GM18508 (cell line): Measurements from ENCODE around the gene MBD3.

ENCODE experiments used
- ATAC-seq: cut with Tn5 transposase; IDR thresholded peaks from one replicate; pipeline ENCODE4 v1.9.1; 2021; ENCODE audit warnings: moderate number of reproducible peaks; ENCODE audit not compliant: insufficient read depth, unreplicated experiment

MBD3 gene

DNA sequence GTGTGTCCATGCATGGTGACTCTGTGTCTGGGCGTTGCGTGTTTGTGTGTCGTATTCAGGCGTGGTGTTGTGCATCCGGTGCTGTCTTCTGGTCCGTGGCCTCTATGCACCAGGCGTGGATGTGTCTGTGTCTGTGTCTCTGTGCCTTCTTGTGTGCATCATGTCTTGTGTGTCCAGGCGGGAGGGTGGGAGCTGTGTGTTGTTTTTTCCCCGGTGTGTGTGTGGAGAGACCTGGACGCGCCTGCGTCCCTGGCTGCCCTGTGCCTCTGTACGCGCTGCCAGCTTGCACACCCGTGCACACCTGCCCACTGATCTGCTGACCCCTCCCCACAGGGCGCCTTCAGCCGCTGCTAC lies 67.7 kb downstream of the MBD3 start:
- no peak for ATAC-seq

DNA sequence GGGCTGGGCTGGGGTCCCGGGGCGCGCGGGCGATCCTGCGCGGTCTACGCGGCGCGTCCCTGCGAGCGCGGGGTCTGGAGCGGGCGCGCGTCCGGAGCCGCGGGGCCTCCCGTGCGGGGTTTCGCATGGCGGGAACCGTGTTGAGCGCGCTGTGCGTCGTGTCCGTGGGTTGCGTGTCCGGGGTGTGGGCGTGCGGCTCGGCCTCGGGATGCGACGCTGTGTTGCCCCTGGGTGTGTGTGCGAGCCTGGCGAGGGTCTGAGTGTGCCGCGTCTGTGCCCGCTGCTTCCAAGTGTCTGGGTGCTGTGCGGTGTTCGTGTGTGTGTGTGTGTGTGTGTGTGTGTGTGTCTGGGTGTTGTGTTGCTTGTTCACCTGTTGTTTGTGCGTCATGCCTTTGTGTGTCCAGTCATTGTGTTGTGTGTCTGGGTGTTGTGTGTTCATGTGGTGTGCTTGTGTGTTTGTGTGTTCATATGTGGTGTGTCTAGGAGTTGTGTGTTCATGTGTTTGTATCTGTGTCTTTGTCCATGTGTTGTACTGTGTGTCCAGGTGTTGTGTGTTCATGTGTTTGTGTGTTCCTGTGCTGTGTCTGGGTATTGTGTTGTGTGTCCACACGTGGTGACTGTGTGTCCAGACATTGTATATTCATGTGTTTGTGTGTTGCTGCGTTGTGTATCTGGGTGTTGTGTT lies 68.2 kb downstream of the MBD3 start:
- ATAC-seq: no peak
